ENCODE data around the gene ORC2.
A peak's percentile ranks its signal among the peaks of the same experiment; 100 is the strongest.
"Not testable (repeated sequence)": the region's sequence is repeated elsewhere in the genome, so short reads cannot be mapped to it uniquely, and the experiment has no call there.

ORC2 gene

DNA sequence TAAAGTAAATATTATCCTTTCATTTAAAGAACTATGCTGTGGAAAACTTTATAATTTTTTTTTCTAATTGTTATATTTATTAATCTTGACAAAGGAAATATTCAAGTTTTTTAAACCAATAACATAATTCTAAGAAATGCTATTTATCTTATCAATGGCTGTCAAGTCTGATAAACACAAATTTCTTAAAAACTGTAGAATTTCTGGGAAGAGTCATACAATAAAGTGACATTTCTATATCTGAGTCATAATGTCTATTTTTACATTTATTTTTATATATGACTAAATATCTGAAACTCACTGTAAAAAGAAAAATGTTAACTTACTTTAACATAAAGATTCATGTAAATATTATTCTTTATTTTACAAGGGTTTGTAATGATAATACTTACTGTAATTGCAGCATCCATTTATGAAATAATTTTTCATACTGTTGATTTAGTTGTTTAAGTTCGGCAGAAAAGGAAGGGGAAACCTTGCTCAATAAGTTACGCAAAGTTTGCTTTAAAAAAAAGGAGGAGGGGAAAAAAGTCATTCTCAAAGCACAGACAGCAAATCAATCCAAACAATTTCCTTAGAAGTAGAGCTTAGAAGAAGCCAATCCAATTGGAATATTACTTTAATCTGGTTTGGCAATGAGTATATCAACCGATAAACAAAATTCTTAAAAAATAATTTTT, 32.4 kb downstream of the ORC2 start:
- no peak for DNase-seq

GRCh38 chr2:200929334-200930249, 33.9 kb downstream of the ORC2 start:
- no peak for DNase-seq

- DNase-seq = no peak
Observed at GRCh38 chr2:200922439-200922838, 41.0 kb downstream of the ORC2 start.

DNA sequence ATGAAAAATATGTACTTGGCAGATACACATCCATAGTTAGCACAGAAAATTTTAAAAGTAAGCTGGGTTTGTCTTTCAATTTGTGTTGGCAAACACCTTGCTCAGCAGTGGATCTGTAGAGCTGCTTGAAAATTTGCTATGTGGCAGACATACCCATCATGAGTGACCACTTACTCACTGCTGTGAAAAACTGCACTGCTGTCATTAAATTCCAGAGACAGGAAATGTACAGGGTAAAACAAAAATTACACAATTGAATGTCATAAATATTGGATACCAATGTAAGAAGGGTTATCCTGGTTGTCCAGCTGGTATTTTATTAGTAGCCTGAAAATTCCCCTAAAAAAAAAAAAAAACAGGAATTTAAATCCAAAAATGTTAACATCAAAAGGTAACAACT, 49.8 kb downstream of the ORC2 start:
- no peak for DNase-seq

- DNase-seq = no peak
Observed at GRCh38 chr2:200909958-200910357, 53.5 kb downstream of the ORC2 start.

DNA sequence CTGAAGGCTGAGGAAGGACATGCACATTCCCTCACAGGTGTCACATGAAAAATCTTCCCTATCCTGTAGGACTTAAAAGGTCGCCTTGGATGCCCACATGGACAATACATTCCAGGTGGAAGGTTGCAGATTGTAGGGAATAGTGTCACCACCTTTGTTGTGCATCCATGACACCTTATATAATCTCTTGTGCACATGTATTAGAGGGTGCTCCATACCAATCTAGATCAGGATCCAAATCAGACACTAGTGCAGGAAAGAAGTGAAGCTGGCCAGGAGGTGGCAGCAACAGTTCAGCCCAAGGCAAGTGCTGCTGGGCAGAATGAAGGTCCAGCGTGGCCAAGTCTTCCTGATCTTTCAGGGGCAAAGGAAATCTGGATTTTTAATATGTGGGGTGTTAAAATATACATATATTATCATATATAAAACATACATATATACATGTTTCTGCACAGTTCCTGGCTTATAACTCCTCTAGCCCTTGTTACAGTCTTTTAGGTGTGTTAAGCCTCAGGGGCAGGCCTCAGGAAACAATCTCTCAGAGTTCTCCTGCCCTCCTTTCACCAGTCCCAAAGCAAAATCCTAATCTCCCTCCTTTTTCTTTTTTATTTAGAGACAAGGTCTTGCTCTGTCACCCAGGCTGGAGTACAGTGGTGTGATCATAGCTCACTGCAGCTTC, 57.7 kb downstream of the ORC2 start:
- DNase-seq = peak; percentile 48 to 78

DNA sequence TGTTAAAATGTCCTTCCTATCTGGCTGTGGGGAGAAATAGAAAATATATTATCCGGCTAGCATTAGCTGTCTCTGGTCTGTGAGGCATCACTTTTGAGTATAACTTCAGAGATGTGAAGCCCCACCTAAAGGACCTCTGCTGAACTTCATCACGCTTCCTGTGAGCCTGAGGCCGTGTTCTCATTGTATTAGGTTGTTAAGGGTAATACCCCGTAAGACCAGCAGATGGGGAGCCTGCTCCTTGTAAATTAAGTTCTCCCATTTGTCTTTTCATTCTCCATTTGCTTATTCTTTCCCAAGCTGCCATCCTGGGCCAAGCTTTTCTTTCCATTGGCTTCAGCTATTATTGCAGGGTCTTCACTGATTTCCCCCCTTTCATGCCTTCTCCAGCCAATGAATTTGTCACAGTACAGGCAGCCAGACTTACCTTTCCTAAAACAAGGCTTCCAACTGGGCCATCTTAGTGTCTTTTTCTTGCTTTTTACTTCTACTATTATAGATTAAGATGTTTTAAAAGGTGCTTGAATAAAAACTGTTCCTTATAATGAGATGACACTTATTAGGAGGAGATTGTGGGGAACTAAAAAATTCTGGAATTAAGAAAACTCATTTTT, 61.9 kb downstream of the ORC2 start:
- peak; percentile 72 to 90 for DNase-seq

DNA sequence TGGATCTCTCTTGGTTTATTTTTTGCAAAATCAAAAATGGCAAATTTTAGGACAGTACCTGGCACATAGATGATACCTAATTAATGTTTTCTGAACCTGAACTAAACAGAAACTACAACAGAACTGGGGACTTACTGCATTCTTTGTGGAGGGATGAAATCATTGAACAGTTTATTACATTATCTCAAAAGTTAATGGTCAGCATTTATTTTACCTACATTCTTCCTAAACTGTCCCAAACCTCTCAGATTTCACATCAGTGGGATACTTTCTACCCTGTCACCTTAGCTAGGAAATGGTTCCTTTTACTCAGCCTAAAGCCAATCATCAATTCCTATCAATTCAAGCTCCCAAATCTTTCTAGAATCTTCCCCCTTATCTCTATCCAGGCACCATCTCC, 64.0 kb downstream of the ORC2 start:
- no peak for DNase-seq

GRCh38 chr2:200888704-200889625, 74.5 kb downstream of the ORC2 start, which contains the start of the genes NIF3L1 and PPIL3:
Gene NIF3L1 (plus strand): TSS chr2:200889371. CDS start chr2:200891944, 2,573 bp downstream.
Gene PPIL3 (minus strand): TSS chr2:200889077. CDS start chr2:200887615, 1,462 bp downstream.
- peak; percentile 99 for DNase-seq

DNA sequence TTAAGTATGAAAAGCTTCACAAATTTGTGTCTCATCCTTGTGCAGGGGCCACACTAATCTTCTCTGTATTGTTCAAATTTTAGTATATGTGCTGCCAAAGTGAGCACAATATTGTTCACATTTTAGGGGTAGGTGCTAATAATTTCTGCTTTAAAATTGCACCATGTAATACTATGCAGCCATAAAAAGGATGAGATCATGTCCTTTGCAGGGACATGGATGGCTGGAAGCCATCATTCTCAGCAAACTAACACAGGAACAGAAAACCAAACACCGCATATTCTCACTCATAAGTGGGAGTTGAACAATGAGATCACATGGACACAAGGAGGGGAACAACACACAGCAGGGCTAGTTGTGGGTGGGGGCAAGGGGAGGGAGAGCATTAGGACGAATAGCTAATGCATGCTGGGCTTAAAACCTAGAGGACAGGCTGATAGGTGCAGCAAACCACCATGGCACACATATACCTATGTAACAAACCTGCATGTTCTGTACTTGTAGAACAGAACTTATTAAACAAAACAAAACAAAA, 81.7 kb downstream of the ORC2 start:
- not testable (repeated sequence) for DNase-seq

GRCh38 chr2:200878289-200878880, 85.1 kb downstream of the ORC2 start:
- DNase-seq = no peak

DNA sequence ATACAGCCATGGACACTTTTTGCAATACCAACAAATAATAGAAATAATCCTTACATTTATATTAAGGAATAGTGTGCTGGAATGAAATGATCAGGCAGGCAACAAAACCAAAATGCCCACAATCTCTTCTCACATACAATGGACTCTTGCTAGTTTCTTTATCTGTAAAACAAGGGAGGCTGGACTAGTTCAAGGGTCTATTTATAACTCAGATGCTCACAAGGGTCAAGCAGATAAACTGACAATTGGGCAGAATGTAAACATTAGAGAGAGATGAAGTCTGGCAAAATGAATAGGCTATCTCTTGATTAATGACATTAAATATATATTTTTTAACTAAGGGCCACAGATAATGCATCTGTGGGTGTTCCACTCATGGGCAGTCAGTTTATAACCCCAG, 86.0 kb downstream of the ORC2 start:
- DNase-seq = no peak

GRCh38 chr2:200873560-200873959, 89.9 kb downstream of the ORC2 start:
- no peak for DNase-seq

DNA sequence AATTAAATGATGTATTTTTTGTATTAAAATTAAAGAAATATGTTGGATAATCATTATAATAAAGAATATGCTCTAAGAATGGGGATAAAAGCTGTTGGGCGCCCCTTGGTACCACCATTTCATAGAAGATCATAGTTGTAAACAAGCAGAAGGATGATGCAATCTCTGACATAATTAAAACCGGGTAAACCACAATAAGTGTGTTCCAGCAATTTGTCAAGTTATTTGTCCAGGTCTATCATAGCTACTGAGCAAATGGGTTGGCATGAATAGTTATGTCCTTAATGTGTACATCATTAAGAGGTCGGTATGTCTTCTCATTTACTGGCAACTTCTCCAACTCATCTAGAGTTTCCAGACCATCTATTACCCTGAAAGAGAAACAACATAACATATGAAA, 92.3 kb downstream of the ORC2 start:
- no peak for DNase-seq

DNA sequence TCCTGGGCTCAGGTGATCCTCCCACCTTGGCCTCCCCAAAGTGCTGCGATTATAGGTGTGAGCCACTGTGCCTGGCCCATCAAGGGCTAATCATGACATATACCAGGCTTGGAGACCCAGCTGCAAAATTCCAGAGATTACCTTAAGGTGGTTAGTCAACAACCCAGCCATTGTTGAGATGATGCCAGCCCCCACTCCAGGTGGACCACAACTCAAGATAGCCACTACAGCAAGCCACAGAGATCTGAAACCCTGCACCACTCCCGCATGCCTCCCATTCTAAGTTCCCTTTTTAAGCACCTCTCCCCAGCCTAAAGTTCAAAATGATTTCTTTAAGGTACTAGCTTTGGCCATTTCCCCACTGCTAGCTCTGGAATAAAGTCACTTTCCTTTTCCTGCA, 94.4 kb downstream of the ORC2 start:
- DNase-seq = no peak

DNA sequence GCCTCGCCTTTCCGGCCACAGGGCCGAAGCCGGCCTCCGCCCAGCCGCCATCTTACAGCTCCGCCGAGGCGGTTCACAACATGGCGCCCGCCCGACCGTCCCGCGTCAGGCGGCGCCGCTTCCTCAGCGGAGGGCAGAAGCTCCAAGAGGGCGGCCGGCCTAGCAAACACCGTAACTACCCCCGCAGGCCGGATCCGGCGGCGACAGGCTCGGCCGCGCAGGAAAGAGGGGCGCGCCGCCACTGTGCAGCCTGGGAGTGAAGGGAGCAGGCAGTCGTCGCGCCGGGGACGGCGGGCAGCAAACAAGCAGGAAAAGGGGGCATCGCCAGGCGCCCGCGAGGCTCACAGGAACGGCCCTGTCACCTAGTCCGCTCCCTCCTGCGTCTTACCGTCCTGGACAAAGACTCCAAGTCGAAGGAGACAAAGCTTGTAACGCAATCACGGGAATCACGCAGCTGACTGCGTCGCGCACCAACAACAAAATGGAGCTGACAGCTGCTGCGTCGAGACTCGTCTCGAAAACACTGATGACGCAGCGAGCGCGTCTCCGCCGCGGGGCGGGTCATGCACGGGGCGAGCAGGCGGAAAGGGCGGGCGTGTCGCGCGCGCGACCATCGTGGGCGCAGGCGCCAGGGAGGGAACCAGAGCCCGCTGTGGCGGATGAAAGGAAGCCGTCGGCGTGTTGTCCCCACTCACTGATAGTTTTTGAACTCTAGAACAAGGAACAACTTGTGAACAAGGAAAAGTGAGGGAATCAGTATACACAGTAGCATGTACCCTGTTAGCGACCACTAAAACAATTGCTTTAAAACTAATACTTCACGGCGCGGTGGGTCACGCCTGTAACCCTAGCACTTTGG, 99.1 kb downstream of the ORC2 start, which contains the start of gene CLK1:
Gene CLK1, minus strand, starts transcription at position 483 of the 859 bp plus-strand sequence. CDS start 2,796 bp downstream, outside the sequence.
- DNase-seq = peak; percentile 86 to 96

GRCh38 chr2:200863782-200864175, 99.7 kb downstream of the ORC2 start:
- DNase-seq = peak in 1 of 2 experiments; percentile 52

- peak; percentile 16 to 57 for DNase-seq
Observed at GRCh38 chr2:200862532-200863000, 100.9 kb downstream of the ORC2 start.

DNA sequence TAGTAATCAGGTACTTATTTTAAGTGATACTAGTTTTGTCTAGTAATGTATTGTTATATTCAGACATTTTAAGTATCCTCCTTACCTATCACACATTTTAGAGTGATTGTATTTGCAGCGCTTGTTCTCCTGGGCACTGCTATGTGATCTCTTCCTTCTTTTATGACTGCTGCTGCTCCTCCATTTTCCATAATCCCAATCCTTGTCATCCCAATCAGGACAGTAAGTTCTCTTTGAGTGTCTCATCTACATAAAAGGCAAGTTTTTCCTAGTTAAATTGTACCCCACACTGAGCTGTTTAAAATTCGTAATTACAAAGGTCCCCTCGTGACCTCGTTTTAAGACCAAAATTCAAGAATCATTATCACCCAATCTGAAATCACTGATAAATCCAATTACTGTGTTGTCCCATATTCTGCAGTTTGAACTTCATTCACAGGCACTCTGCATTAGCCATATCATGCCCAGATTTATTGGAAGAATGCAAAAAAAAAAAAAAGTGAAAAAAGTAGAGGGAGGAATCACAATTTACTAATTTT, 101.8 kb downstream of the ORC2 start:
- DNase-seq = no peak
